GM19397 (cell line): ENCODE measurements around the gene FUT8.
"Not testable (repeated sequence)": the region's sequence is repeated elsewhere in the genome, so short reads cannot be mapped to it uniquely, and the experiment has no call there.

Source experiments
- ATAC-seq: cut with Tn5 transposase; IDR thresholded peaks from one replicate; pipeline ENCODE4 v1.9.1; 2021; ENCODE audit warnings: mild to moderate bottlenecking, moderate library complexity; ENCODE audit not compliant: unreplicated experiment

The FUT8 gene

GRCh38 chr14:65692566-65692965 lies 280.0 kb downstream of the FUT8 start:
- not testable (repeated sequence) for ATAC-seq

- ATAC-seq, result no peak
These were observed 284.3 kb downstream of the FUT8 start for GRCh38 chr14:65696801-65697200.

- ATAC-seq, result no peak
These were observed 291.0 kb downstream of the FUT8 start for GRCh38 chr14:65703521-65703920.

- ATAC-seq, result no peak
These were observed 291.5 kb downstream of the FUT8 start for GRCh38 chr14:65703996-65704395.

- no peak for ATAC-seq
These were observed 291.9 kb downstream of the FUT8 start for GRCh38 chr14:65704437-65704836.

- ATAC-seq, result no peak
These were observed 292.3 kb downstream of the FUT8 start for GRCh38 chr14:65704850-65705249.

GRCh38 chr14:65709576-65709975 lies 297.0 kb downstream of the FUT8 start:
- no peak for ATAC-seq

GRCh38 chr14:65716813-65717212 lies 304.3 kb downstream of the FUT8 start:
- ATAC-seq, result not testable (repeated sequence)

GRCh38 chr14:65717384-65717915 lies 304.9 kb downstream of the FUT8 start:
- ATAC-seq, result not testable (repeated sequence)

GRCh38 chr14:65718629-65719028 lies 306.1 kb downstream of the FUT8 start:
- ATAC-seq, result no peak

GRCh38 chr14:65720171-65720570 lies 307.6 kb downstream of the FUT8 start:
- ATAC-seq, result no peak

- no peak for ATAC-seq
These were observed 308.2 kb downstream of the FUT8 start for GRCh38 chr14:65720743-65721142.

- no peak for ATAC-seq
These were observed 310.8 kb downstream of the FUT8 start for GRCh38 chr14:65723348-65723747.

GRCh38 chr14:65728604-65729003 lies 316.1 kb downstream of the FUT8 start:
- ATAC-seq, result no peak

GRCh38 chr14:65729566-65729965 lies 317.0 kb downstream of the FUT8 start:
- ATAC-seq, result no peak

- ATAC-seq, result peak; percentile 97
These were observed 319.5 kb downstream of the FUT8 start for GRCh38 chr14:65731933-65732506.

- no peak for ATAC-seq
These were observed 325.8 kb downstream of the FUT8 start for GRCh38 chr14:65738339-65738738.

GRCh38 chr14:65745396-65746190 lies 333.1 kb downstream of the FUT8 start:
- ATAC-seq, result no peak

GRCh38 chr14:65748796-65749195 lies 336.3 kb downstream of the FUT8 start:
- ATAC-seq, result no peak

GRCh38 chr14:65749287-65749686 lies 336.8 kb downstream of the FUT8 start:
- ATAC-seq, result no peak

- no peak for ATAC-seq
These were observed 338.4 kb downstream of the FUT8 start for GRCh38 chr14:65750906-65751305.

- ATAC-seq, result no peak
These were observed 339.0 kb downstream of the FUT8 start for GRCh38 chr14:65751510-65751909.
